Pericardium fibroblast (primary cell): ENCODE measurements around the gene E2F7. TPM values are rescaled to one million over a fixed set of nuclear protein-coding genes. Genes with fewer than 3 reads are reported as not detected.

Source experiments
- total RNA-seq: library from RNA; depleted of rRNA; stranded (reverse); fragments of >200 nt; gene quantifications from 2 replicates; pipeline ENCODE4 v1.2.3, GENCODE V29; 2015

Gene E2F7
- total RNA-seq = 0.47 and 0.85 TPM in 2 replicates

GRCh38 chr12:77065361-77066204 lies at the start of gene E2F7:
TSS of gene E2F7 (minus strand) at chr12:77065569. CDS start at chr12:77064635, 934 bp downstream.

Other genes with a start within 250 kb of the E2F7 start
- gene CSRP2, start 186.6 kb downstream of the E2F7 start, total RNA-seq = 5.1 and 23.3 TPM in 2 replicates